GM06990 (cell line): Measurements from ENCODE around the gene PAQR9.

Experiments
- DNase-seq: peaks from one replicate; pipeline ENCODE4 v3.0.0-alpha.2; 2011; ENCODE audit not compliant: insufficient read length; ENCODE audit errors: extremely low read depth
- H3K27me3 ChIP-seq: replicated peaks from 2 replicates; pipeline ENCODE4 v1.6.0; 2011; ENCODE audit warnings: low read length; ENCODE audit not compliant: control insufficient read depth, insufficient read depth
- H3K36me3 ChIP-seq: 2 replicates; pipeline ENCODE4 v1.5.1; 2011; ENCODE audit warnings: low read length; ENCODE audit not compliant: control insufficient read depth, insufficient read depth
- H3K4me3 ChIP-seq: replicated peaks from 2 replicates; pipeline ENCODE4 v1.5.1; 2011; ENCODE audit warnings: low read depth, mild to moderate bottlenecking, control low read depth, low read length
- CTCF ChIP-seq: IDR thresholded peaks from 2 replicates; pipeline ENCODE4 v1.5.1; 2011; ENCODE audit warnings: low read length, control low read depth, mild to moderate bottlenecking, inconsistent platforms; ENCODE audit not compliant: insufficient read depth, poor library complexity, severe bottlenecking

Gene PAQR9

DNA sequence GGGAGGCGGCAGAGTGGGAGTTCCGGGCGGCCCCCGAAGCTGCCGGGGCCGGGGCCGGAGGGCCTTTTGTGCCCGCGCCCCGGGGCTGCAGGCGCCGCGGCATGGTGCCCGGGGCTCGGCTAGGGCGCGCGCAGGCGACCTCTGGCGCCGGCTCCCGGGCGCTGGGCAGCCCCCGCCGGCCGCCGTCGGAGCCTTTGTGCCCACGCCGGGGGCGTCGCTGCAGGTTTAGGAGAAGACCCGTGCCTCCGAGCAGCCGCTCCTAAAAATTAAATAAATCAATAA is 299 bp downstream of the PAQR9 start:
- DNase-seq: no peak
- TF ChIP-seq CTCF: no peak
- Histone ChIP-seq H3K36me3 (no peaks in the 10 kb centered on the region), H3K4me3 (no peak overlapping the region), H3K27me3 (peaks cover 2% of the 10 kb centered on the region)

DNA sequence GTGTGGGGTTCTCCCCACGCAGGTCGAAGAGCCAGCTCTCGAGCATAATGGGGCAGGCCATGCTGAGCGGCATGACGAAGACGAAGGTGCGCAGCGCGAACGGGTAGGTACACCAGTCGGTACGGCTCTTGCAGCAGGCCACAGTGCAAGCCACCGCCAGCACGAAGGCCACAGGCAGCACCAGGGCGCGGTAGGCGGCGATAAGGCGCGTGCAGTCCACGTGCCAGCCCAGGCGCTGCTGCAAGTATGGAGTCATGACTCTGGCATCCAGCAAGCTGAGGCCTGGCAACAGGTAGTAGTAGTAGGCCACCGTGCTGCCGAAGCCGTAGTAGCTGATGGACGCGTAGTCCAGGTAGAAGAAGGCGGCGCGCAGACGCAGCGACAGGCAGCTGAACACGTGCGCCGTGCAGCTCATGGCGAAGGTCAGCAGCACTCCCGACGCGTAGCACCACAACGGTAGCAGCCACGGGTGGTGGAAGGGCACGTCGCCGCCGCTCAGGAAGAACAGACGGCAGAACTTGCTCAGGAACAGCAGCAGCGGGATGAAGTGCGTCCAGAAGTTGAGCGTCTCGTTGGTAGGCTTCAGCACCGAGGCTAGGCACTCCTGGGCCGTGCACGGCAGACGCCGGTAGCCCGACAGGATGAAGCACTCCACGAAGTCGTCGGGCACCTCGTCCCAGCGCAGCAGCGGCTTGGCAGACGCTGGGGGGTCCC is 797 bp downstream of the PAQR9 start:
- TF ChIP-seq CTCF: no peak
- Histone ChIP-seq H3K27me3 (peaks cover 2% of the 10 kb centered on the region), H3K36me3 (no peaks in the 10 kb centered on the region), H3K4me3 (no peak overlapping the region)
- DNase-seq: no peak

GRCh38 chr3:142962175-142962519 is 1.3 kb downstream of the PAQR9 start:
- H3K4me3 ChIP-seq: no peak overlapping the region
- no peak for TF ChIP-seq CTCF
- no peaks in the 10 kb centered on the region for H3K36me3 ChIP-seq
- H3K27me3 ChIP-seq: peaks cover 2% of the 10 kb centered on the region
- DNase-seq: no peak

DNA sequence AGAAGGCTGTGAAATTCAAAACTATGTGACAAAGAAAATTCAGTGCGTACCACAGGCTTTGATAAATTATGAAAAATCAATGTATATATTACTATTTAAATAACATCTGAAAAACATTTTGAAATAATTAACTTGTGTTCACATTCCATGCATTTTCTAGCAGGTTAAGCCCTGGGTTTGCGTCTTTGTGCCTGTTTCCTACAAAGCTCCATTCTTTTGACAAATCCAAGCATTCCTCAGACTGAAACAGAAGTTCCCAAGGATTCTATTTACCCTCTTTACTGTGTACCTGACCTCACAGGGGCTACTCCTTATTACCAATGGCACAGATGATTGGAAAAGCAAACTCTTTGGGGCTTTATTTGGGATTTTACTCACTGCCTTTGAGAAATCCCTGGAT is 1.9 kb downstream of the PAQR9 start:
- Histone ChIP-seq H3K36me3 (no peaks in the 10 kb centered on the region), H3K4me3 (no peak overlapping the region), H3K27me3 (peaks cover 2% of the 10 kb centered on the region)
- DNase-seq: no peak
- no peak for TF ChIP-seq CTCF

DNA sequence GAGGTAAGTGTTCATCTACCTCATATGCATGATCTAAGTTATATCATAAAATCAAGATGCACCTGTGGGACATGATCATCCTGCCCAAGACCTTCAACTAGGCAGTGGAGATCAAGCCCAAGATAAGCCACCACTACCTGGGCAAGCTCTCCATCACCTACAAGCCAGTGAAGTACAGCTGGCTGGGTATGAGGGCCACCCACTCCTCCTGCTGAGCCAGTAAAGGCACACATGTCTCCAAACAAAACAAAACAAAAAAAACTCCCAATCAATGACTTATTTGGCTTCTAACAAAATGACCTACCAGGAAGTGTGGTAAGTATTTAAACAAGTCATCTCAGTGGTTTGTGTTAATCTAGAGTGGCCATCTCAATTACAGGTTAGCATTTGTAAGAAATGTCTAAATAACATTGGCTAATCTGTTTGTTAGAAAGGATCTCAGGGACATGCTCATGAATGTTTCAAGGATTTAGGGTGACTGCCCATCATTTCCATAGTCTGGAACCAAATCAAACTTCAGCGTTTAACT is 3.1 kb downstream of the PAQR9 start:
- Histone ChIP-seq H3K27me3 (peaks cover 2% of the 10 kb centered on the region), H3K4me3 (no peak overlapping the region), H3K36me3 (no peaks in the 10 kb centered on the region)
- TF ChIP-seq CTCF: no peak
- no peak for DNase-seq

DNA sequence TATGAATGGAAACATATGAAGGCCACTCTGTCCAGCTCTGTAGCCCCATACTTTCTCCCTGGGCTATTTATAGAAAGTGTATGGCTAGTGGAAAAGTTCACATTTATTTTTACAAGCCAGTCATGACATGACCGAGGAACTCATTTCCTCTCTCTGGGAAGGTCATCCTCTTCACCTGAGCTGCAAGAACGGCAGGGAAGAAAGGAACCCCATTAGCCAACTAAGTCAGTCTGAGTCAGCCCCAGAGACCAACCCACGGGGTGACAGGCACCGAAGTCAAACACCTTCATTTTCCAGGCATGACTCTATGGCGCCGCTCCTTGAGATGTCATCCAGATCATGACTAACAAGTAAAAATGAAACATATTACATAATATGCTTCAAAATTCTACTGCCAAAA is 4.8 kb downstream of the PAQR9 start:
- Histone ChIP-seq H3K4me3 (no peak overlapping the region), H3K36me3 (no peaks in the 10 kb centered on the region), H3K27me3 (no peaks in the 10 kb centered on the region; the same call in 1 of the 2 replicates)
- no peak for DNase-seq
- peak; percentile 9 for TF ChIP-seq CTCF
